Stimulated activated CD4-positive, alpha-beta T cell treated with anti-CD3 and anti-CD28 coated beads, Interleukin-2, amount 100 ng/mL, for 4 hours (primary cell): ENCODE data around the gene THAP7.
"Not testable (repeated sequence)": the region's sequence is repeated elsewhere in the genome, so short reads cannot be mapped to it uniquely, and the experiment has no call there.

Experiments used
- DNase-seq: peaks from one replicate; pipeline ENCODE4 v3.0.0-alpha.2; 2020; ENCODE audit warnings: low read depth

Gene THAP7

GRCh38 chr22:20978419-20978818 lies 23.5 kb downstream of the THAP7 start:
- no peak for DNase-seq

DNA sequence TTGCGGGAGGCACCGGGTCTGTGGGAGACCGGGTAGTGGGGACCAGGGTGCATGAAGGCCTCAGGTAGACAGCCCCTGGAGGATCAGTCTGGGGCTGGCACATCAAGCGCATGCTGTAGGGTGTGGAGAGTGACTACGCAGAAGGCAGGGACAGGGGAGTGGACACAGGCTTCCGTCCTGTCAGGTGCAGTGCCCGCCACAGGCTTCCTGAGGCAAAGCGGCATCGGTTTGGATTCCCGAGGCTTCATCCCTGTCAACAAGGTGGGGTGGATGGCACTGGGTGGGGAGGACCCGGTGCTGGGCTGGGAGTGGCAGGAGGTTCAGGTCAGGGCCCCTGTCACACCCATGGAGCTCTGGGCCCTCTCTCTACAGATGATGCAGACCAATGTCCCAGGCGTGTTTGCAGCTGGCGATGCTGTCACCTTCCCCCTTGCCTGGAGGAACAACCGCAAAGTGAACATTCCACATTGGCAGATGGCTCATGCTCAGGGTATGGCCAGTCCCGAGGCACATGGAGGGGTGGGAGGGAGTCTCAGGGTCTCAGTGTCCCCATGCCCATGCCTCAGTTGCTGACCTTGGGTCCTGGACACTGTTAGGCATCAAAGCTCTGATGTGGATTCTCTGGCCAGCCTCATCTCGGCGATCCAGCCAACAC lies 24.3 kb downstream of the THAP7 start:
- DNase-seq: no peak

- no peak for DNase-seq
These were observed 24.9 kb downstream of the THAP7 start for GRCh38 chr22:20977019-20977418.

- no peak for DNase-seq
These were observed 25.5 kb downstream of the THAP7 start for GRCh38 chr22:20976291-20976877.

GRCh38 chr22:20975541-20976290 lies 26.2 kb downstream of the THAP7 start:
- DNase-seq: no peak

DNA sequence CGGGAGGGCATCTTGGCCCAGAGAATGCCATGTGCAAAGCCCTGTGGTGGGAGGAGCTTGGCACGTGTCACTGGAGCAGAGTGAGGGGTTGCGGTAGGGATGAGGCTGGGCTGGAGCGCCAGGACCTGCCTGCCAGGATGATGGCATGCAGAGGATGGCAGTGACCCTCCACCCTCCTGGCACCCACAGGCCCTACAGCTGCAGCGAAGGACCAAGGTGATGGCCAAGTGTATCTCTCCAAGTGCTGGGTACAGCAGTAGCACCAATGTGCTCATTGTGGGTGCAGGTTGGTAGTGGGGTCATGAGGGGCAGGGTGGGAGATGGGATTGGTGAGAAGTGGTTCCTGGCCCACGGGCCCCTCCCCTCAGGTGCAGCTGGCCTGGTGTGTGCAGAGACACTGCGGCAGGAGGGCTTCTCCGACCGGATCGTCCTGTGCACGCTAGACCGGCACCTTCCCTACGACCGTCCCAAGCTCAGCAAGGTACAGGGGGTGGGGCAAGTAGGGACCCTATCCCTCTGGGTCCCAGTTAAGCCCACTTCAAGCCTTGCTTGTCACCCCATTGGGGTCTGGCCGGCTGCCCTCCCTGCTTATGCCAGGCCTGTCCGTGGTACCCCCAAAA lies 27.5 kb downstream of the THAP7 start:
- no peak for DNase-seq

- no peak for DNase-seq
These were observed 28.2 kb downstream of the THAP7 start for GRCh38 chr22:20973634-20974286.

DNA sequence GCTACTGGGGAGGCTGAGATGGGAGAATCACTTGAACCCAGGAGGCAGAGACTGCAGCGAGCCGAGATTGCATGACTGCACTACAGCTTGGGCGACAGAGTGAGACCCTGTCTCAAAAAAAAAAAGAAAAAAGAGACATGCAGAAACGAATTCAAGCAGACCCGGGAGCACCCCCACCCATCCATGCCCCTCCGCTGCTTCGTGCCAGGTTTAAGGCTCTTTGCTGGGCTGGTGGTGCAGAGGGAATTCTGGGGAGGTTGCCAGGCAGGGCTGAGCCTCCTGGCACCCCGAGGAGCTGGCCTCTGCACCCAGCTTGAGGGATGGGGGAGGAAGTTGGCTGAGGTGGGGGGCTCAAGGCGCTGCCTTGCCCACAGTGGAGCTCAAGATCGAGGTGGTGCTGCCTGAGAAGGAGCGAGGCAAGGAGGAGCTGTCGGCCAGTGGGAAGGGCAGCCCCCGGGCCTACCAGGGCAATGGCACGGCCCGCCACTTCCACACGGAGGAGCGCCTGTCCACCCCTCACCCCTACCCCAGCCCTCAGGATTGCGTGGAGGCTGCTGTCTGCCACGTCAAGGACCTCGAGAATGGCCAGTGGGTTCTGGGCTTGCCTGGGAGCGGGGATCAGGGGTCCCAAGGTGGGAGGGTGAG lies 28.9 kb downstream of the THAP7 start:
- DNase-seq: no peak

DNA sequence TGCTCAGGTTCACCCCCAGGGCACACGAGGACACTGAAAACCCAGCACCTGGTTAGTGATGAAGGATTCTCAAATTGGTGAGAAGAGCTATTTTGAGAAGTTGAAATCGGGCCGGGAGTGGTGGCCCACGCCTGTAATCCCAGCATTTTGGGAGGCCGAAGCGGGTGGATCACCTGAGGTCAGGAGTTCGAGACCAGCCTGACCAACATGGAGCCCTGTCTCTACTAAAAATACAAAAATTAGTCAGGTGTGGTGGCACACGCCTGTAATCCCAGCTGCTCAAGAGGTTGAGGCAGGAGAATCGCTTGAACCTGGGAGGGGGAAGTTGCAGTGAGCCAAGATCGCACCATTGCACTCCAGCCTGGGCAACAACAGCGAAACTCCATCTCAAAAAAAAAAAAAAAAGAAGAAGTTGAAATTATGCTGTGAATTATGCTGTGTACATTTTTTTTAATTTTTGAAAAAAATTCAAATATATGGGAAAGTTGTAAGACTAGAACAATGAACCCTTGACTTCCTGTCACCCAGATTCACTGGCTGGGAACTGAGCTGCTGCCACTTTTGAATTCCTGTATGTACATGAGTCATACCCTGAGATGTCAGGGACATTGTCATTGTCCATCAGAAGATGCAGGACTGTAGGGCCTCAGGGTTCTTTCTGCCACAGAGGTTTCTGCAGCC lies 29.8 kb downstream of the THAP7 start:
- not testable (repeated sequence) for DNase-seq

- no peak for DNase-seq
These were observed 30.8 kb downstream of the THAP7 start for GRCh38 chr22:20970939-20971657.

DNA sequence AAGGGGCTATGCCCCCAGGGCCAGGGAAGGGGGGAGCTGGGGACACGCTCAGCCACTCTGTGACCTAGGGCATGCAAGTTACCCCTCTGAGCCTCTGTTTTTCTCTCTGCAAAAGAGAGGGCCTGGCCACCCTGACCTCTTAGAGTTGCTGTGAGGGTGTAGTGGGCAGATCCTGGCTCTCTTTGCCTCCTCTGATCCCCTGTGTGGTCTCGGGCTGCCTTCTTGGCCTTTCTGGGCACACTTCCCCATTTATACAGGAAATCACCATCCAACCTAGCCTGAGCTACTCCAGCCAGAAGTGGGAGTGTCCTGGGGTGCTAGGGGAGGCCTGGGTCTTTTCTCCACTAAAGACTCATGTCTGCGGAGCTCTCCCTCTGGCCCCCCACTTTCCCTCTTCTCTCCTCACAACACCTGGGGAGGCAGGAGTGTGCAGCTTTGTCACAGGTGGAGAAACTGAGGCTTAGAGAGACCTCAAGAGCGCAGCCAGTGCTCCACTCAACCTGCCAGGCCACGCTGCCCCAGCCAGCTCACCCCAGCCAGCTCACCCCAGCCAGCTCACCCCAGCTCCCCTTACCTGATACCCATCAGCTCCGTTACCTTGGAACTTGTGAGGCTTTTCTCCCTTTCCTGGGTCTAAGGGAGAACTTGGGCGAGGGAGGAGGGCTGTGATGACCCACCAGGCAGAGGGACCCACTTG lies 33.5 kb downstream of the THAP7 start:
- DNase-seq: no peak

DNA sequence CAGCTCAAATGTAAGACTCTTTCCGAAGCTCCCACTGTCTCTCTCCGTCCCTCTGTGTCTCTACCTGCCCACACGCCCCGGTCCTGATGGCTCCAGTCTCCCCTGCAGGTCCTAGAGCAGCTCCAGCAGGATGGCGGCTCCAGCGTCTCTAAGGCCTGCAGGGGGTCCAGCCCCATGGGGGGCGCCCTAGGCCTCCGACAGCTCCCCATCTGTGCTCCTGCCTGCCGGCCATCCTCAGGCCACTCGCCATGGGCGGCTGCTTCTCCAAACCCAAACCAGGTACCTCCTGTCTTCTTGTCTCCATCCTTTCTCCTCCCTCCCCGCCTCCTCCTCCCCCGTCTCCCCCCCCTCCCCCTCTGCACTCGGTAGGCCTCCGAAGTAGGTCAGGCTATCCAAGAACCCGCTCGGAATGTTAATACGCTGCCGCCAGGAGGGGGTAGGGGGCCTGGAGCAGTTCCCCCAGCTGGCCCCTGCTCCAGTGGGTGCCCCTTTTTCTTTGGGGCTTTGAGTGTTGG lies 34.2 kb downstream of the THAP7 start:
- no peak for DNase-seq

- DNase-seq: no peak
These were observed 34.8 kb downstream of the THAP7 start, which contains the start of gene AIFM3 for GRCh38 chr22:20966883-20967696. Gene AIFM3, plus strand, starts transcription at chr22:20967255. Its CDS starts 690 bp downstream, at chr22:20967945.

DNA sequence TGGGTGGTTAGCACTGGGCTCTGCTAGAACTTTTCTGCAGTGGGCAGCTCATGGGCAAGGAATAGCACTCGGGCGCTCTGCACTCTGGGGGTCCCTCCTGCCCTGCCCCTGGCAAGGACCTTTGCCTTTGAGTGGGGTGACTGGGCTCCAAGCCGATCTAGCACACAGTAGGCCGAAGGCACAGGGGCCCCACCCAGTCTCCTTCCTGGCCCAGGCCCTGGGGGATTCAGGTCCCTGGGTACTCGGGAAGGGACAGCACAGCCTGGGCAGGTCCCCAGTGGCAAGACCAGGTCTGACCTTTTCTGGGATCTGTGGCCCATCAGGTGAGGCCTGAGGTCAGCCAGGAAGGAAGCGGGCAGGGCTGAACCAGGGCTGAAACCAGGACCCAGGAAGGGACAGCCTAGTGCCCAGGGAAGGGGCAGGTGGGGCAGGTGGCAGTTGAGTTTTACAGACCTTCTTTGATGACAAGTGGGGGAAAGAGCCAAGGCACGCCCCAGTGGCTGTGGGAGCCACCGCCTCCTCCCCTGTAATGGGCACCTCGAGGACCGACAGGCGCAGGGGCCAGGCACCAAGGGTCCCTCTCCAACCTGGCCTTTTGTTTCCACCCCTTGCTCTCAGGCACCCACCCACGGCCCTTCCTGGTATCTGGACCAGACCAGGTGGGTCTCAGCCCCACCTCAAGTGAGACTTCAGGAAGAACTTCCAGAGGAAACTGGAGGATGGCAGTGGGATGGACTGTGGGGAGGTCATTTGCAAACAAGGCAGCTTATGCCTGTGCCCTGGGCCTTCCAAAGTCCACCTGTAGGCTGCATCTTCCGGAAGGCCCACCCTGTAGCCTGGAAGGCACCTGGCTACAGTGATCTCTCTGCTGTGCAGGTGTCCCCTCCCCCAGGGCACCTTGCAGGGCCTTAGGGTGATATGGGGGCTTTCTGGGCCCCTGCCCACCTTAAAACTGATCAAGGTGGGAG lies 35.7 kb downstream of the THAP7 start:
- no peak for DNase-seq

DNA sequence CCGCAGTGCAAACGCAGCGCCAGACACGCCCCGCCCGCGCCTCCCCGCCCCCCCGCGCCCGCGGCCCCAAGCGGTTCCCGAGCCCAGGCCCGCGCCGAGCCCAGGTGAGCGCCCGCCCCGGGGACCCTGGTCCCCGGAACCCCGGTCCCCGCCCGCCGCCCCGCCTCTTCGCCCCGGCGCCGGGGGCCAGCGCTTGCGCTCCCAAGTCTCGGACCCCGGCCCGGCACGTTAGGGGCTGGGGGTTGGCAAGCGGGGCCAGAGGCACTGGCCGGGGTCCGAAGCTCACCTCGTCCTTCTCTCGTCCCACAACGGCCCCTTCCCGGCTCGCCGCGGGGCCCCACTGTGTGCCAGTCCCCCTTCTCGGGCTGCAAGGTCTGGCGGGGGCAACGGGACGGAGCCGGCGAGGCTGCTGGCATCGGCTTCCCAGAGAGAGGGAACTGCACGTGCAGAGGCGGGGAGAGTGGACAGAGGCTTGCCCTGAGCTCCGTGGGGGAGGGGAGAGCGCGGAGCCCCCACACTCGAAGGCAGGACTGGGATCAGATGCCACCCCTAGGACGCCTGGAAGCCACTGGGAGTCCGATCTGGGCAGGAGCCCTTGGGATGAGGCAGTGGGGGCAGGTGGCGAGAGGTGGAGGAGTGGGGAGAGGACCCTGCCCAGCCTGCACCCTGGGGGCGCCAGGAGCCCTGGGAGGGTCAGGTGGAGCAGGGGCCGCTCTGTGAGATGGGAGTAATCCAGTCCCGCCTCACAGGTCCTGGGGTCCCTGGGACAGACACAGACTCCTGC lies 36.6 kb downstream of the THAP7 start:
- no peak for DNase-seq

DNA sequence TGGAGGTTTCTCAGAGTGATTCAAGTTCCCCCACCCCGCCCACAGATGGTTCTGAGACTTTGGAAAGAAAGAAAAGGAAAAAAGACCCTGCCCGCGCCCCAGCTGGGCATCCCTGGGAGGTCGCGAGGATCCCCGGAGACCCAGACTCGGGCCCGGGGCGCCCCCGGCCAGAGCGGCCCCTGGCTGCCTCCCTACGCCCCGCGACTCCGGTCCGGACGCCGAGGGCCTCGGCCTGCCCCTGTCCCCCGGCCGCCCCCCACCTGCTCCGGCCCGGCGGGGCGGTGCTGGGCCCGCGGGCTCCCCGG lies 37.2 kb downstream of the THAP7 start:
- no peak for DNase-seq
